Loucy (cell line): ENCODE results near the gene C1QTNF8.

Experiments
- H2AFZ ChIP-seq: fragments of 200-600 bp; sonication (generic); 2 replicates; pipeline ENCODE4 v1.6.0; 2016; ENCODE audit warnings: antibody characterized with exemption, mild to moderate bottlenecking, low read length, moderate library complexity
- H3F3A ChIP-seq: fragments of 200-600 bp; 2 replicates; pipeline ENCODE4 v1.6.0; 2016; ENCODE audit warnings: antibody characterized with exemption, low read depth, mild to moderate bottlenecking
- H3K27me3 ChIP-seq: fragments of 200-600 bp; sonication (generic); 2 replicates; pipeline ENCODE4 v1.6.1; 2014; ENCODE audit warnings: low read length, mild to moderate bottlenecking; ENCODE audit not compliant: insufficient read depth, poor library complexity, severe bottlenecking
- H3K36me3 ChIP-seq: fragments of 200-600 bp; sonication (generic); 2 replicates; pipeline ENCODE4 v1.6.1; 2016; ENCODE audit warnings: low read length; ENCODE audit not compliant: insufficient read depth
- H3K4me1 ChIP-seq: fragments of 200-600 bp; sonication (generic); 2 replicates; pipeline ENCODE4 v1.5.1; 2014; ENCODE audit warnings: low read length, mild to moderate bottlenecking; ENCODE audit not compliant: insufficient read depth, poor library complexity, severe bottlenecking
- H3K4me2 ChIP-seq: fragments of 200-600 bp; sonication (generic); 2 replicates; pipeline ENCODE4 v1.6.0; 2014; ENCODE audit warnings: antibody characterized with exemption, low read length, low read depth, mild to moderate bottlenecking; ENCODE audit not compliant: poor library complexity, severe bottlenecking
- H3K4me3 ChIP-seq: fragments of 200-600 bp; sonication (generic); 2 replicates; pipeline ENCODE4 v1.5.1; 2014; ENCODE audit warnings: low read length, mild to moderate bottlenecking, mixed read lengths; ENCODE audit not compliant: poor library complexity, severe bottlenecking
- H3K79me2 ChIP-seq: fragments of 200-600 bp; sonication (generic); 2 replicates; pipeline ENCODE4 v1.6.1; 2014; ENCODE audit warnings: low read length; ENCODE audit not compliant: insufficient read depth
- H3K9ac ChIP-seq: fragments of 200-600 bp; sonication (generic); 2 replicates; pipeline ENCODE4 v1.6.0; 2014; ENCODE audit warnings: mild to moderate bottlenecking, low read depth, low read length, moderate library complexity; ENCODE audit not compliant: poor library complexity, severe bottlenecking
- H3K9me2 ChIP-seq: fragments of 200-600 bp; sonication (generic); replicated peaks from 2 replicates; pipeline ENCODE4 v1.6.1; 2016; ENCODE audit warnings: low read depth, low read length, mixed read lengths
- H3K9me3 ChIP-seq: fragments of 200-600 bp; sonication (generic); 2 replicates; pipeline ENCODE4 v1.6.1; 2014; ENCODE audit warnings: mild to moderate bottlenecking, antibody characterized with exemption, low read length, low read depth; ENCODE audit not compliant: insufficient read depth
- H4K20me1 ChIP-seq: fragments of 200-600 bp; sonication (generic); 2 replicates; pipeline ENCODE4 v1.6.0; 2014; ENCODE audit warnings: antibody characterized with exemption, low read length, mild to moderate bottlenecking; ENCODE audit not compliant: insufficient read depth, poor library complexity, severe bottlenecking
- CTCF ChIP-seq: fragments of 200-600 bp; sonication (generic); conservative IDR thresholded peaks from 2 replicates; pipeline ENCODE4 v1.5.1; 2014; ENCODE audit warnings: mild to moderate bottlenecking, antibody characterized with exemption, low read length
- EZH2phosphoT487 ChIP-seq: fragments of 200-600 bp; IDR thresholded peaks from 2 replicates; pipeline ENCODE4 v1.6.1; 2018; ENCODE audit warnings: antibody characterized with exemption, mild to moderate bottlenecking, moderate library complexity, borderline replicate concordance

The C1QTNF8 gene

GRCh38 chr16:1135459-1135825 lies 39.4 kb upstream of the C1QTNF8 start:
- Histone ChIP-seq H3F3A (no peaks in the 10 kb centered on the region), H3K27me3 (no peaks in the 10 kb centered on the region), H2AFZ (no peak overlapping the region), H3K4me3 (no peak overlapping the region), H3K9me3 (no peaks in the 10 kb centered on the region), H3K79me2 (no peaks in the 10 kb centered on the region), H3K4me1 (no peaks in the 10 kb centered on the region), H4K20me1 (no peaks in the 10 kb centered on the region), H3K9ac (no peak overlapping the region), H3K4me2 (no peak overlapping the region), H3K36me3 (no peaks in the 10 kb centered on the region), H3K9me2 (no peaks in the 10 kb centered on the region)
- no peak for TF ChIP-seq EZH2phosphoT487
- no peak for TF ChIP-seq CTCF

DNA sequence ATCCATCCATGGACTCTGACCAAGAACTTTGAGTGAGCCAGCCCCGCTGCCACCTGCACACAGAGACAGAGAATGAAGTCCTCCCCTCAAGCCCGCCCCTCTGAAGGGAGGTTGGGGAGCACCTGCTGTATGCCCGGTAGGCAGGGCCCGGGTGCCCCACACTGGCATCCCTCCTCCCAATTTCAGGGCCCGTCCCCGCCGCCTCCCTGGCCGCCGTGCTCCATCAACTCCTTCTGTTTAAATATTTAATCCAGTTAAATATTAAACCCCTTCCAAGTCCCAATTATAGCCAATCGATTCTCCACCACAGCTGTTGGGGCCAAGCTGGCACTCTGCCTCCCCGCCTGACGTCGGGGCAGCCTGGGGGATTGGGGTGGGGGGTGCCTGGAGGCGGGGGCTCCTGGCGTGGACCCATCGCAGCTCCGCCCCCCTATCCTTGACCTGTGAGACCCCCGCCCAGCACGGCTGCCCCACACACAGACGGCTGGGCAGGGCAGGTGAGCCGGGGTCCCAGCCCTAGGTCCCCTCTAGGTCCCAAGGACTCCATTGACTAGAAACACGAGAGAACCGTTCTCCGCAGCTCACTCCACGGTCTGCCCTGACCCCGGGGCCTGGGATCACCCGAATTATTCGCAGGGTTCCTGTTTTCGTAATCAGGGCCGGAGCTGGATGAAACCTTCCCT lies 38.9 kb upstream of the C1QTNF8 start:
- Histone ChIP-seq H4K20me1 (no peaks in the 10 kb centered on the region), H3K9me3 (no peaks in the 10 kb centered on the region), H3K27me3 (no peaks in the 10 kb centered on the region), H3K4me1 (no peaks in the 10 kb centered on the region), H2AFZ (no peak overlapping the region), H3K79me2 (no peaks in the 10 kb centered on the region), H3F3A (no peaks in the 10 kb centered on the region), H3K36me3 (no peaks in the 10 kb centered on the region), H3K4me2 (no peak overlapping the region), H3K9me2 (no peaks in the 10 kb centered on the region), H3K9ac (no peak overlapping the region), H3K4me3 (no peak overlapping the region)
- TF ChIP-seq CTCF (no peak), EZH2phosphoT487 (no peak)

DNA sequence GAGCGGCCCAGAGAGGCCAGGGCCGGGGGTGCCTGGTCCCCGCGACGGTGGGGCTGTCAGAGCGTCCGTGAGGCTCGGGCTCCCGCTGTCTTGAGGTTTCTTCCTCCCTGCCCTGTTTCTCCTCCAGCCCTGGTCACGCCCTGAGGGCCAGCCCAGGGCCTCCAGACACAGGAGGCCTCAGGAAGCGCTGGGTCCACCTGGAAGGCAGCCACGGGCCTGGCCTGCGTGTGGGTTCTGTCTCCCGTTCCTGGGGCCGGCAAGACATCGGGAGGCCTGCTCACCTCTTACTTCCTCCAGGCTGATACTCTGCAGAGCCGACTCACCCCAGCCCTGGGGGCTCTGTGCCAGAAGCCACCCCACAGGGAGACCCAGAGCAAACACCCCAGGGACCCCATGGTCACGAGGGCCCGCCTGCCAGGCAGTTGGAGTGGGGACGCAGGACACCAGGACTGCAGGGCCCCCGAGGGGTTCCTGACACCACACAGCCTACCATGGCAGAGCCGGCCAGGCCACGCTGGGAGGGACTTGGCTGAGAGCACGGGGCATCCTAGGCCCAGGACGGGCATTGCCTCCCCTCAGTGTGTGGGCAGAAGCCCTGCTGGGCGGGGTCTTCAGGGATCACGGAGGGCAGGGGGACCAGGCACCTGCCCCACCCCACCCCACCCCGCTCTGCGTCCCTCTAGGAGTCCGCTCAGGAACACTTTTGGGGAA lies 37.9 kb upstream of the C1QTNF8 start:
- H3K4me3 ChIP-seq, result no peak overlapping the region
- no peaks in the 10 kb centered on the region for H3K27me3 ChIP-seq
- no peaks in the 10 kb centered on the region for H3K9me3 ChIP-seq
- H3K79me2 ChIP-seq, result no peaks in the 10 kb centered on the region
- no peaks in the 10 kb centered on the region for H3K9me2 ChIP-seq
- TF ChIP-seq EZH2phosphoT487, result no peak
- no peak for TF ChIP-seq CTCF
- no peaks in the 10 kb centered on the region for H3F3A ChIP-seq
- no peak overlapping the region for H3K4me2 ChIP-seq
- H3K36me3 ChIP-seq, result no peaks in the 10 kb centered on the region
- no peak overlapping the region for H3K9ac ChIP-seq
- no peaks in the 10 kb centered on the region for H4K20me1 ChIP-seq
- no peak overlapping the region for H2AFZ ChIP-seq
- no peaks in the 10 kb centered on the region for H3K4me1 ChIP-seq
